Activated B cell treated with CpG ODN at 0.5 μM for 24 hours (primary cell): ENCODE measurements around the gene MUC5B. TPM values are rescaled to one million over a fixed set of nuclear protein-coding genes. Genes with fewer than 3 reads are reported as not detected.
"Not testable (repeated sequence)": the region's sequence is repeated elsewhere in the genome, so short reads cannot be mapped to it uniquely, and the experiment has no call there.

Experiments used
- ATAC-seq: fragments of 200-7000 bp; cut with Tn5 transposase; one replicate; pipeline ENCODE4 v1.10.0; 2021; ENCODE audit warnings: low read depth, mild to moderate bottlenecking, moderate library complexity
- CTCF ChIA-PET: fragments of 350-600 bp; sonication (Branson Sonifier 250); formaldehyde crosslinking; loops from one replicate; lab custom pipeline; 2021; ENCODE audit warnings: antibody characterized with exemption; lab: Charles Lee
- POLR2A ChIA-PET: fragments of 350-600 bp; sonication (Branson Sonifier 250); formaldehyde crosslinking; loops from one replicate; lab custom pipeline; 2021; ENCODE audit warnings: antibody characterized with exemption; lab: Charles Lee
- DNase-seq: peaks from one replicate; pipeline ENCODE4 v3.0.0; 2022
- H3K27ac Mint-ChIP-seq: one replicate; pipeline ENCODE4 v1.8.0; 2020; ENCODE audit warnings: mixed read lengths
- H3K27me3 Mint-ChIP-seq: one replicate; pipeline ENCODE4 v1.8.0; 2021; ENCODE audit warnings: mixed read lengths
- H3K36me3 Mint-ChIP-seq: one replicate; pipeline ENCODE4 v1.8.0; 2021; ENCODE audit warnings: low read depth, mixed read lengths
- H3K4me1 Mint-ChIP-seq: one replicate; pipeline ENCODE4 v1.8.0; 2021; ENCODE audit warnings: mixed read lengths
- H3K4me3 Mint-ChIP-seq: one replicate; pipeline ENCODE4 v1.8.0; 2020; ENCODE audit warnings: mild to moderate bottlenecking, mixed read lengths
- H3K9me3 Mint-ChIP-seq: one replicate; pipeline ENCODE4 v1.8.0; 2020; ENCODE audit warnings: mixed read lengths
- CTCF ChIP-seq: fragments of 200-600 bp; IDR thresholded peaks from one replicate; pipeline ENCODE4 v1.8.0; 2022; ENCODE audit warnings: antibody characterized with exemption, mild to moderate bottlenecking
- intact Hi-C: fragments of 100-400 bp; cut with micrococcal nuclease; formaldehyde crosslinking; loops from one replicate; pipeline ENCODE4 v1.15.1; 2024
- total RNA-seq: library from RNA; stranded (reverse); gene quantifications from 2 replicates; pipeline ENCODE4 v1.2.3, GENCODE V29; 2022

The MUC5B gene
- total RNA-seq, 1 donor from 2014 or later, result not detected

- intact Hi-C loops, POLR2A ChIA-PET, H3K36me3 Mint-ChIP-seq, H3K4me1 Mint-ChIP-seq, ATAC-seq, H3K27me3 Mint-ChIP-seq, CTCF ChIA-PET, H3K4me3 Mint-ChIP-seq, H3K27ac Mint-ChIP-seq, H3K9me3 Mint-ChIP-seq, DNase-seq: not testable (repeated sequence)
These were observed 27.5 kb downstream of the MUC5B start for GRCh38 chr11:1250411-1250810.

GRCh38 chr11:1251236-1251770 lies 28.4 kb downstream of the MUC5B start:
- ATAC-seq, result no peak
- intact Hi-C loops, result no loop called here
- Mint-ChIP-seq H3K27me3 (no peaks in the 10 kb centered on the region), H3K9me3 (no peaks in the 10 kb centered on the region), H3K4me1 (no peaks in the 10 kb centered on the region), H3K36me3 (no peaks in the 10 kb centered on the region), H3K4me3 (no peak overlapping the region), H3K27ac (no peak overlapping the region)
- POLR2A ChIA-PET, result no interaction called here
- no peak for DNase-seq
- TF ChIP-seq CTCF, result no peak
- CTCF ChIA-PET, result no interaction called here

GRCh38 chr11:1252371-1253102 lies 29.7 kb downstream of the MUC5B start:
- Mint-ChIP-seq H3K4me1 (no peaks in the 10 kb centered on the region), H3K9me3 (no peaks in the 10 kb centered on the region), H3K27ac (no peak overlapping the region), H3K36me3 (no peaks in the 10 kb centered on the region), H3K27me3 (no peaks in the 10 kb centered on the region), H3K4me3 (no peak overlapping the region)
- ChIA-PET POLR2A (no interaction called here), CTCF (no interaction called here)
- DNase-seq, result no peak
- TF ChIP-seq CTCF, result no peak
- ATAC-seq, result no peak
- intact Hi-C loops, result no loop called here

GRCh38 chr11:1253103-1253485 lies 30.2 kb downstream of the MUC5B start:
- ATAC-seq (no peak), DNase-seq (no peak)
- intact Hi-C loops, result no loop called here
- Mint-ChIP-seq H3K27me3 (no peaks in the 10 kb centered on the region), H3K4me1 (no peaks in the 10 kb centered on the region), H3K27ac (no peak overlapping the region), H3K9me3 (no peaks in the 10 kb centered on the region), H3K4me3 (no peak overlapping the region), H3K36me3 (no peaks in the 10 kb centered on the region)
- no peak for TF ChIP-seq CTCF
- ChIA-PET POLR2A (interaction anchor here (0.5 kb wide), 1 partner anchor 113 kb away, joined by 3 read pairs; no protein-coding TSS in a partner anchor), CTCF (no interaction called here)

GRCh38 chr11:1254086-1254648 lies 31.3 kb downstream of the MUC5B start:
- Mint-ChIP-seq H3K27me3 (no peaks in the 10 kb centered on the region), H3K4me1 (no peaks in the 10 kb centered on the region), H3K36me3 (no peaks in the 10 kb centered on the region), H3K9me3 (no peaks in the 10 kb centered on the region), H3K4me3 (no peak overlapping the region), H3K27ac (no peak overlapping the region)
- ATAC-seq (no peak), DNase-seq (no peak)
- no peak for TF ChIP-seq CTCF
- intact Hi-C loops, result no loop called here
- ChIA-PET CTCF (no interaction called here), POLR2A (no interaction called here)
